Hepatocyte (in vitro differentiated cells): ENCODE results near the gene PTPRM.

Experiments used
- CTCF ChIP-seq: fragments of 200-600 bp; sonication (generic); IDR thresholded peaks from 2 replicates; pipeline ENCODE4 v1.5.1; 2016; ENCODE audit warnings: antibody characterized with exemption, mild to moderate bottlenecking; ENCODE audit not compliant: poor library complexity
- EZH2 ChIP-seq: fragments of 200-600 bp; sonication (generic); IDR thresholded peaks from 2 replicates; pipeline ENCODE4 v1.6.1; 2016; ENCODE audit warnings: antibody characterized with exemption, mild to moderate bottlenecking, borderline replicate concordance
- EZH2phosphoT487 ChIP-seq: fragments of 200-600 bp; sonication (generic); IDR thresholded peaks from one replicate; pipeline ENCODE4 v1.6.1; 2018; ENCODE audit warnings: antibody characterized with exemption, mild to moderate bottlenecking, low read depth, moderate library complexity; ENCODE audit not compliant: unreplicated experiment, severe bottlenecking

GRCh38 chr18:8366656-8367055 lies 799.5 kb downstream of the PTPRM start:
- TF ChIP-seq CTCF: no peak
- no peak for TF ChIP-seq EZH2
- no peak for TF ChIP-seq EZH2phosphoT487
